Memory B cell (primary cell): ENCODE results near the gene LYL1.

Source experiments
- ATAC-seq: fragments of 150-1000 bp; cut with Tn5 transposase; 2 replicates; pipeline ENCODE4 v1.10.0; 2021; ENCODE audit warnings: low read depth, mild to moderate bottlenecking, moderate library complexity
- DNase-seq, 2 donors: peaks; one replicate each; pipeline ENCODE4 v3.0.0; 2022; ENCODE audit warnings: low spot score in 2 of 2
- H3K27ac Mint-ChIP-seq: one replicate; pipeline ENCODE4 v1.8.0; 2022; ENCODE audit warnings: mild to moderate bottlenecking, moderate library complexity, mixed read lengths
- H3K27me3 Mint-ChIP-seq: one replicate; pipeline ENCODE4 v1.8.0; 2022; ENCODE audit warnings: mixed read lengths
- H3K36me3 Mint-ChIP-seq: one replicate; pipeline ENCODE4 v1.8.0; 2022; ENCODE audit warnings: mild to moderate bottlenecking, mixed read lengths
- H3K4me1 Mint-ChIP-seq: one replicate; pipeline ENCODE4 v1.8.0; 2022; ENCODE audit warnings: mixed read lengths
- H3K4me3 Mint-ChIP-seq: one replicate; pipeline ENCODE4 v1.8.0; 2022; ENCODE audit warnings: mild to moderate bottlenecking, moderate library complexity, mixed read lengths
- H3K9me3 Mint-ChIP-seq: one replicate; pipeline ENCODE4 v1.8.0; 2022; ENCODE audit warnings: mixed read lengths

LYL1 gene

GRCh38 chr19:13095393-13095784 lies 7.3 kb downstream of the LYL1 start:
- no peaks in the 10 kb centered on the region for H3K27me3 Mint-ChIP-seq
- peak; percentile 21 for ATAC-seq
- H3K4me3 Mint-ChIP-seq, result peak overlapping the region; percentile 93
- H3K36me3 Mint-ChIP-seq, result peaks cover 8% of the 10 kb centered on the region
- peaks cover 26% of the 10 kb centered on the region for H3K4me1 Mint-ChIP-seq
- no peaks in the 10 kb centered on the region for H3K9me3 Mint-ChIP-seq
- DNase-seq, result peak in 1 of 2 donors; percentile 61
- H3K27ac Mint-ChIP-seq, result peak overlapping the region; percentile 91

- ATAC-seq (peak; percentile 31), DNase-seq (peak in 1 of 2 donors; percentile 51)
- H3K27me3 Mint-ChIP-seq, result no peaks in the 10 kb centered on the region
- peak overlapping the region; percentile 93 for H3K4me3 Mint-ChIP-seq
- H3K4me1 Mint-ChIP-seq, result peaks cover 21% of the 10 kb centered on the region
- no peaks in the 10 kb centered on the region for H3K9me3 Mint-ChIP-seq
- peak overlapping the region; percentile 91 for H3K27ac Mint-ChIP-seq
- peaks cover 3% of the 10 kb centered on the region for H3K36me3 Mint-ChIP-seq
Observed at GRCh38 chr19:13094771-13095392, 7.8 kb downstream of the LYL1 start.

- H3K27ac Mint-ChIP-seq, result no peak overlapping the region
- no peak for ATAC-seq
- H3K27me3 Mint-ChIP-seq, result no peaks in the 10 kb centered on the region
- peaks cover 1% of the 10 kb centered on the region for H3K36me3 Mint-ChIP-seq
- peak overlapping the region; percentile 93 for H3K4me3 Mint-ChIP-seq
- no peaks in the 10 kb centered on the region for H3K9me3 Mint-ChIP-seq
- peak in 1 of 2 donors; percentile 47 for DNase-seq
- H3K4me1 Mint-ChIP-seq, result peaks cover 19% of the 10 kb centered on the region
Observed at GRCh38 chr19:13094106-13094504, 8.6 kb downstream of the LYL1 start.

- peak; percentile 81 to 84 for DNase-seq
- Mint-ChIP-seq H3K9me3 (no peaks in the 10 kb centered on the region), H3K27ac (no peak overlapping the region), H3K36me3 (no peaks in the 10 kb centered on the region), H3K4me3 (peak overlapping the region; percentile 41), H3K27me3 (no peaks in the 10 kb centered on the region), H3K4me1 (peaks cover 18% of the 10 kb centered on the region)
- peak; percentile 64 for ATAC-seq
Observed at GRCh38 chr19:13093407-13094105, 9.1 kb downstream of the LYL1 start.

- no peaks in the 10 kb centered on the region for H3K27me3 Mint-ChIP-seq
- ATAC-seq (no peak), DNase-seq (no peak)
- no peak overlapping the region for H3K27ac Mint-ChIP-seq
- H3K9me3 Mint-ChIP-seq, result no peaks in the 10 kb centered on the region
- H3K4me1 Mint-ChIP-seq, result peaks cover 12% of the 10 kb centered on the region
- no peaks in the 10 kb centered on the region for H3K36me3 Mint-ChIP-seq
- H3K4me3 Mint-ChIP-seq, result no peak overlapping the region
Observed at GRCh38 chr19:13092606-13093235, 9.9 kb downstream of the LYL1 start.

- ATAC-seq, result no peak
- Mint-ChIP-seq H3K4me1 (peaks cover 12% of the 10 kb centered on the region), H3K4me3 (no peak overlapping the region), H3K9me3 (no peaks in the 10 kb centered on the region), H3K36me3 (no peaks in the 10 kb centered on the region), H3K27ac (no peak overlapping the region), H3K27me3 (no peaks in the 10 kb centered on the region)
- DNase-seq, result no peak
Observed at GRCh38 chr19:13092158-13092543, 10.5 kb downstream of the LYL1 start.

GRCh38 chr19:13091400-13092157 lies 11.1 kb downstream of the LYL1 start:
- peaks cover 12% of the 10 kb centered on the region for H3K4me1 Mint-ChIP-seq
- no peaks in the 10 kb centered on the region for H3K36me3 Mint-ChIP-seq
- no peak overlapping the region for H3K27ac Mint-ChIP-seq
- no peaks in the 10 kb centered on the region for H3K27me3 Mint-ChIP-seq
- DNase-seq (no peak), ATAC-seq (no peak)
- no peak overlapping the region for H3K4me3 Mint-ChIP-seq
- H3K9me3 Mint-ChIP-seq, result no peaks in the 10 kb centered on the region

- no peaks in the 10 kb centered on the region for H3K9me3 Mint-ChIP-seq
- no peak overlapping the region for H3K27ac Mint-ChIP-seq
- H3K4me3 Mint-ChIP-seq, result no peak overlapping the region
- no peaks in the 10 kb centered on the region for H3K36me3 Mint-ChIP-seq
- ATAC-seq (no peak), DNase-seq (no peak)
- no peaks in the 10 kb centered on the region for H3K27me3 Mint-ChIP-seq
- H3K4me1 Mint-ChIP-seq, result peaks cover 9% of the 10 kb centered on the region
Observed at GRCh38 chr19:13090511-13091231, 12.0 kb downstream of the LYL1 start.

GRCh38 chr19:13089857-13090507 lies 12.7 kb downstream of the LYL1 start:
- Mint-ChIP-seq H3K27me3 (no peaks in the 10 kb centered on the region), H3K9me3 (no peaks in the 10 kb centered on the region), H3K27ac (no peak overlapping the region), H3K4me3 (no peak overlapping the region), H3K36me3 (no peaks in the 10 kb centered on the region), H3K4me1 (peaks cover 9% of the 10 kb centered on the region)
- DNase-seq (no peak), ATAC-seq (no peak)

GRCh38 chr19:13089139-13089856 lies 13.4 kb downstream of the LYL1 start:
- peaks cover 3% of the 10 kb centered on the region for H3K27me3 Mint-ChIP-seq
- no peak overlapping the region for H3K4me3 Mint-ChIP-seq
- no peak for DNase-seq
- H3K4me1 Mint-ChIP-seq, result peaks cover 7% of the 10 kb centered on the region
- H3K27ac Mint-ChIP-seq, result no peak overlapping the region
- no peaks in the 10 kb centered on the region for H3K36me3 Mint-ChIP-seq
- peak; percentile 65 for ATAC-seq
- H3K9me3 Mint-ChIP-seq, result no peaks in the 10 kb centered on the region

GRCh38 chr19:13087795-13088537 lies 14.7 kb downstream of the LYL1 start:
- no peak overlapping the region for H3K4me3 Mint-ChIP-seq
- DNase-seq (no peak), ATAC-seq (no peak)
- no peaks in the 10 kb centered on the region for H3K36me3 Mint-ChIP-seq
- H3K27ac Mint-ChIP-seq, result no peak overlapping the region
- H3K9me3 Mint-ChIP-seq, result no peaks in the 10 kb centered on the region
- H3K4me1 Mint-ChIP-seq, result no peaks in the 10 kb centered on the region
- peaks cover 4% of the 10 kb centered on the region for H3K27me3 Mint-ChIP-seq

GRCh38 chr19:13087295-13087694 lies 15.4 kb downstream of the LYL1 start:
- H3K4me1 Mint-ChIP-seq, result no peaks in the 10 kb centered on the region
- peaks cover 5% of the 10 kb centered on the region for H3K27me3 Mint-ChIP-seq
- no peaks in the 10 kb centered on the region for H3K36me3 Mint-ChIP-seq
- DNase-seq (no peak), ATAC-seq (no peak)
- no peak overlapping the region for H3K4me3 Mint-ChIP-seq
- no peak overlapping the region for H3K27ac Mint-ChIP-seq
- H3K9me3 Mint-ChIP-seq, result no peaks in the 10 kb centered on the region
